ENCODE data around the gene SDHD. TPM values are rescaled to one million over a fixed set of nuclear protein-coding genes. Genes with fewer than 3 reads are reported as not detected.
"Not testable (repeated sequence)": the region's sequence is repeated elsewhere in the genome, so short reads cannot be mapped to it uniquely, and the experiment has no call there.

The SDHD gene
- 206 and 219 TPM in 2 replicates for total RNA-seq (2014; rRNA removed; shearing (Covaris generic))

- peak; percentile 97 for DNase-seq (ENCODE audit: low spot score)
- in situ Hi-C loops (cut with HindIII; ENCODE audit: low sequenced_read_pairs), result no loop called here
These were observed at the start of gene SDHD, which contains the start of gene TIMM8B for GRCh38 chr11:112086422-112087191. TSS of gene SDHD (plus strand) at chr11:112086873. CDS start at chr11:112086908, 35 bp downstream. TSS of gene TIMM8B (minus strand) at chr11:112086756. CDS start at chr11:112086723, 33 bp downstream.

DNA sequence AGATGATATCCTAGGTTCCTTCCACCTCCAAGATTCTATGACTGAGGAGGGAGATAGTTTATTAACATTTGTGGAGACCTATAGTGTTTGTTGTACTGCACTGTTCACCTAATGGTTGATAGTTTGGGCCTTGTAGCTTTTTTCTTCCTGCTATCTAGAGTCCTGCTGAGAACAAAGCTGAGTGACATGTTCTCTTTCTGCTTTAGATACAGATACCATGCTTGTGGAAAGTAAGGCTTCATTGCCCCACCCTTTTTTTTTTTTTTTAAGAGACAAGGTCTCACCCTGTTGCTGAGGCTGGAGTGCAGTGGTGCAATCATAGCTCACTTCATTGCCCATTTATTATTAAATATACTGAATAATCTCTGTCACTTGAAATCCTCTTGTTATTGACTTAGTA, 49.1 kb upstream of the SDHD start:
- in situ Hi-C loops (cut with HindIII; ENCODE audit: low sequenced_read_pairs), result no loop called here
- no peak for DNase-seq (ENCODE audit: low spot score)

DNA sequence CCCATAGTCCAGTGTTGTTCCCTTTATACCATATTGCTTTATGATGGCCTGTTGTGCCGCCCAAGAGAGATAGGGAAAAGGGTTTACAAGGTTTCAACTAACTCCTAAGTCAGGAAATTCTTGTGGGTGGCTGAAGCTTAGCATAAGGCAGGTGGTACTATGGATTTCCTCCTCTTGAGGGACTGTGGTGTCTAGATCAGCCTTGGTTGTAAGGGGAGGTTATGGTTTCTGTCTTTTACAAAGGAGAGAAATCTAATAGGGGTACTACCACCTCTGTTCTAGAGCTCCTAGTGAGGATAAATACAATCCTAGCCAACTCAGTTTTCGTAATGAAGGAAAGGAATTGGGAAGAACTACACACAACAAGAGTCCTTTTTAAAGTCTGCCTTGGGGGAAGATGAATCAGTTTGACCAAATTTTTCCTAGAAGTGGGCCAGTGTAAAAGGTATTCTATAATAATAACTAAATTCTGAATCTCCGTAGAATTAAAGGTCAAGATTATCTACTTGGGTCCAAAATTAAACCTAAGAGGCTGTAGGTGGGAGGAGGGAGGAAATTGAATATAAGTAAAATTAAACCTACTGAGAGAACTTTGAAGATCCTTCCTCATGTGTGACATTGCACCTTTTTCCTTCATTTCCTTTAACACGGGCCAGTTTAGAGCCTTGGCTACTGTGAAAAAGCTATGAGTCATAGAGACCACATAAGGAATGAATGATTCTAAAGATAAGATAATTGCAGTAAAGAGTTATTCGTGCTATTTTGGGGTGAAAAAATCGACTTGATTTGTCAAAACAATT, 44.3 kb upstream of the SDHD start:
- DNase-seq (ENCODE audit: low spot score), result no peak
- in situ Hi-C loops (cut with HindIII; ENCODE audit: low sequenced_read_pairs), result no loop called here

DNA sequence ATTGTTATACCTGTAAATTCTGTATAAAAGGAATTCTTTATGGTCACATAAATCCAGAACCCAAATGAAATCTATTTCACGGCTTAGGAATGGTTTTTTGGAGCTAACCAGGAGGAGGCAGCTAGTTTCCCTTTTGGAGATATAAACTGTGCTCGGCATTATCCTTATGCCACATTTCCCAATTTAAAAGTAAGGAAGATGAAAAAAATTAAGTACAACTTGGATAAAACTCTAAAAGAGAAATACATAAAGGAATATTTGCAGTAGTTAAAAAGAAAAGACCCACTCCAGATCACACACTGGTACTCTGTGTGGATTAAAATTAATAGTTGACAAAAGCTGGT, 43.7 kb upstream of the SDHD start:
- in situ Hi-C loops (cut with HindIII; ENCODE audit: low sequenced_read_pairs), result no loop called here
- DNase-seq (ENCODE audit: low spot score), result no peak

DNA sequence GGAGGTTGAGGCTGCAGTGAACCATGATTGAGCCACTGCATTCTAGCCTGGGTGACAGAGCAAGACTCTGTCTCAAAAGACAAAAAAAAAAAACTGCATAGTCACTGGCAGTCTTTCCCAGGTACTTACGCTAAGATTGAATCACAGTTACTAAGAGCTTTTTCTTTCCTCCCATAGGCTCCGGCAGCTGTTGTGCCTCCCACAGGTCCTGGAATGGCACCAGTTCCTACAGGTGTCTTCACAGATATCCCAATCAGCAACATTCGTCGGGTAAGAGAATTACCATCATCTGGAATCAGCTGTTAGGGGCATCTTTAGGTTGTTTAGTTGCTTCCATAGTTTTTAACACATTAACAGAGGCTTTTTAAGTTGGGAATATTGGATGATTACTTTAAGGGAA, 41.7 kb upstream of the SDHD start:
- in situ Hi-C loops (cut with HindIII; ENCODE audit: low sequenced_read_pairs), result no loop called here
- DNase-seq (ENCODE audit: low spot score), result no peak

- DNase-seq (ENCODE audit: low spot score); in situ Hi-C loops (cut with HindIII; ENCODE audit: low sequenced_read_pairs): not testable (repeated sequence)
These were observed 40.0 kb upstream of the SDHD start for GRCh38 chr11:112046647-112047046.

- in situ Hi-C loops (cut with HindIII; ENCODE audit: low sequenced_read_pairs); DNase-seq (ENCODE audit: low spot score): not testable (repeated sequence)
These were observed 38.4 kb upstream of the SDHD start for GRCh38 chr11:112048256-112048655.

GRCh38 chr11:112049777-112050176, 36.9 kb upstream of the SDHD start:
- DNase-seq (ENCODE audit: low spot score), result no peak
- in situ Hi-C loops (cut with HindIII; ENCODE audit: low sequenced_read_pairs), result no loop called here

GRCh38 chr11:112050721-112051120, 36.0 kb upstream of the SDHD start:
- in situ Hi-C loops (cut with HindIII; ENCODE audit: low sequenced_read_pairs), result no loop called here
- DNase-seq (ENCODE audit: low spot score), result no peak

- in situ Hi-C loops (cut with HindIII; ENCODE audit: low sequenced_read_pairs), result no loop called here
- DNase-seq (ENCODE audit: low spot score), result no peak
These were observed 34.9 kb upstream of the SDHD start for GRCh38 chr11:112051768-112052167.

GRCh38 chr11:112057170-112057569, 29.5 kb upstream of the SDHD start:
- in situ Hi-C loops (cut with HindIII; ENCODE audit: low sequenced_read_pairs), result no loop called here
- DNase-seq (ENCODE audit: low spot score), result no peak

GRCh38 chr11:112058103-112058502, 28.6 kb upstream of the SDHD start:
- in situ Hi-C loops (cut with HindIII; ENCODE audit: low sequenced_read_pairs), result no loop called here

GRCh38 chr11:112062923-112063322, 23.8 kb upstream of the SDHD start:
- DNase-seq (ENCODE audit: low spot score), result no peak
- in situ Hi-C loops (cut with HindIII; ENCODE audit: low sequenced_read_pairs), result no loop called here

More at GRCh38 chr11:112058103-112058502, 28.6 kb upstream of the SDHD start:
- no peak for DNase-seq (ENCODE audit: low spot score)

- in situ Hi-C loops (cut with HindIII; ENCODE audit: low sequenced_read_pairs), result no loop called here
- DNase-seq (ENCODE audit: low spot score), result peak; percentile 91
These were observed 12.5 kb upstream of the SDHD start, which contains the start of the genes NKAPD1 and PIH1D2 for GRCh38 chr11:112073941-112074811. TSS of gene NKAPD1 (plus strand) at chr11:112074299. CDS start at chr11:112075575, 1,276 bp downstream. TSS of gene PIH1D2 (minus strand) at chr11:112074017. CDS start at chr11:112073174, 843 bp downstream.

DNA sequence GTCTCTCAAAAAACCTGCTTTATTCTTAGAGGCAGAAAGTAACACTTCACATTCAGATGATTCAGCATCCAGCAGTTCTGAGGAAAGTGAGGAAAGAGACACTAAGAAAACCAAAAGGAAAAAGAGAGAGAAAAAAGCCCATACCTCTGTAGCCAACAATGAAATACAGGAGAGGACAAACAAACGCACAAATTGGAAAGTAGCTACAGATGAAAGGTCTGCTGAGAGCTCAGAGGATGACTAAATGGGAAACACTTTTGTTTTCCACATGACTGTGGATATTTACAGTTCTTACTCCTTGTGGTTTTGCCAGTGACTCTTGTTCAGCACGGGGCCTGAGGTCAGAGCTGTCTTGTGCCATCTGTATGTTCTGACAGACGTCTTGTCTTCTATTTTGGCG, 3.9 kb upstream of the SDHD start:
- DNase-seq (ENCODE audit: low spot score), result no peak
- in situ Hi-C loops (cut with HindIII; ENCODE audit: low sequenced_read_pairs), result no loop called here

GRCh38 chr11:112085822-112086421, 751 bp upstream of the SDHD start:
- no peak for DNase-seq (ENCODE audit: low spot score)

DNA sequence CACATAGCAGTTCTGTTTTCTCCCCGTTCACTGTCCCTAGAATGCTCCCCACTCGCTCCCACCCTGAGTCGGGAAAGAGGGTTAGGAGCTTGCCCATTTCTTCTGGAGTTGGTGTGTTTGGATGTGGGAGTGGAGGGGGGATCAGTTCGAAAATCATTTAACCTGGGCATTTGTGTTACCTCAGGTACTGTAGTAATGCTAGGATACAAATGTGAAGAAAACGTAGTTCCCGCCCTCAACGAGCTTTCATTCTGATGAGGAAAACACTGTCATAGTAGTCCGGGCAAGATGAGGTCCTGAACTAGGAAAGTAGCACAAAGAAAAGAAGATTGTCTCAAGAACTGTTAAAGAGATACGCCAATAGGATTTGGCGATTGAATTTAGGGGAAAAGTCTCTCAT, 539 bp downstream of the SDHD start:
- DNase-seq (ENCODE audit: low spot score), result no peak
- in situ Hi-C loops (cut with HindIII; ENCODE audit: low sequenced_read_pairs), result no loop called here

More at GRCh38 chr11:112085822-112086421, 751 bp upstream of the SDHD start:
- in situ Hi-C loops (cut with HindIII; ENCODE audit: low sequenced_read_pairs), result no loop called here

DNA sequence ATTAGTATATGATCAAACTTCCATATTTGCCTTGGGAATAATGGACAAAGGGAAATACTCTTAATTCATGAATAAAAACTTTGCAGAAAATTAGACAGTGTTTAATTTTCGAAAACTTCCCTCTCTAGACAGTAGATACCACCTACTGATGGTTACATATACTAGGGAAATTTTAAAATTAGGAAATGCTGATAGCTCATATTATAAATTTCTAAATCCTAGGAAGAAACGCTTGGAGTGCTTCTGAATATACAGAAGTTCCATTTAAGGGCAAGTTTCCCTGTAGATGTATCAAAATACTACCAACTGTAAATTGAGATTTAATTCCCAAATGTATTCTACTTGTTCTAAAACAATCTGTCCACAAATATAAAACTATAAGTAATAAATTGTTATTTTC, 8.6 kb downstream of the SDHD start:
- DNase-seq (ENCODE audit: low spot score); in situ Hi-C loops (cut with HindIII; ENCODE audit: low sequenced_read_pairs): not testable (repeated sequence)

DNA sequence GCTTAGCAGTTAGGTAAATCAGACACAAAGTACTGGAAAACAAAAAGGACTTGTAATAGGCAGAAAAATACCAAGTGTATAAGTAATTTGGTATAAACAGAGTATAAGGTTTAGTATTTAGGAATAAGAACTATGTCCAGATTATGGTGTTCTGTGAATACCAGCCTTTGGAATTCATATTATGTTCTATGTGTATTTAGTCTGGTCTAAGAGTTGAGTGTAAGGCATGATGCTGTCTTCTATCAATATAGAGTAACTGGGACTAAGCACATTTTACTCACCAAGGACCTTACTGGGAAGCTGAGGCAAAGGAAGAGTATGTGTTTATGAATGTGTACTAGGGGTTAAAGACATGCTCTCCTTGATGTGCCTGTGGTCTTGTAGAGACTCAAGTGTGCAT, 9.5 kb downstream of the SDHD start:
- in situ Hi-C loops (cut with HindIII; ENCODE audit: low sequenced_read_pairs), result no loop called here
- no peak for DNase-seq (ENCODE audit: low spot score)

Measured in G401 (cell line).